Measurements from ENCODE around the gene RAB1A.

GRCh38 chr2:65129826-65130663 is at the start of gene RAB1A:
- peak; percentile 51 for TF ChIP-seq CTCF (conservative IDR thresholded peaks at IDR 0.05; ENCODE audit: low read depth, low read length)
- TF ChIP-seq EZH2 (IDR thresholded peaks at IDR 0.05; ENCODE audit: borderline replicate concordance, low read depth, low read length, poor library complexity, severe bottlenecking): no peak

All from A673 (cell line).